Ishikawa (cell line): ENCODE measurements around the gene TMBIM4.

ENCODE experiments used
- EP300 ChIP-seq: IDR thresholded peaks from 2 replicates; pipeline ENCODE4 v1.6.1; 2012; ENCODE audit warnings: borderline replicate concordance
- NFIC ChIP-seq: IDR thresholded peaks from 2 replicates; pipeline ENCODE4 v1.6.1; 2012
- TF ChIP-seq, protein P1 (sequence below): IDR thresholded peaks from 2 replicates; pipeline ENCODE4 v1.6.1; 2012; ENCODE audit warnings: low read depth, mild to moderate bottlenecking

- TF ChIP-seq EP300 (no peak), NFIC (no peak)
- TF ChIP-seq, protein P1, sequence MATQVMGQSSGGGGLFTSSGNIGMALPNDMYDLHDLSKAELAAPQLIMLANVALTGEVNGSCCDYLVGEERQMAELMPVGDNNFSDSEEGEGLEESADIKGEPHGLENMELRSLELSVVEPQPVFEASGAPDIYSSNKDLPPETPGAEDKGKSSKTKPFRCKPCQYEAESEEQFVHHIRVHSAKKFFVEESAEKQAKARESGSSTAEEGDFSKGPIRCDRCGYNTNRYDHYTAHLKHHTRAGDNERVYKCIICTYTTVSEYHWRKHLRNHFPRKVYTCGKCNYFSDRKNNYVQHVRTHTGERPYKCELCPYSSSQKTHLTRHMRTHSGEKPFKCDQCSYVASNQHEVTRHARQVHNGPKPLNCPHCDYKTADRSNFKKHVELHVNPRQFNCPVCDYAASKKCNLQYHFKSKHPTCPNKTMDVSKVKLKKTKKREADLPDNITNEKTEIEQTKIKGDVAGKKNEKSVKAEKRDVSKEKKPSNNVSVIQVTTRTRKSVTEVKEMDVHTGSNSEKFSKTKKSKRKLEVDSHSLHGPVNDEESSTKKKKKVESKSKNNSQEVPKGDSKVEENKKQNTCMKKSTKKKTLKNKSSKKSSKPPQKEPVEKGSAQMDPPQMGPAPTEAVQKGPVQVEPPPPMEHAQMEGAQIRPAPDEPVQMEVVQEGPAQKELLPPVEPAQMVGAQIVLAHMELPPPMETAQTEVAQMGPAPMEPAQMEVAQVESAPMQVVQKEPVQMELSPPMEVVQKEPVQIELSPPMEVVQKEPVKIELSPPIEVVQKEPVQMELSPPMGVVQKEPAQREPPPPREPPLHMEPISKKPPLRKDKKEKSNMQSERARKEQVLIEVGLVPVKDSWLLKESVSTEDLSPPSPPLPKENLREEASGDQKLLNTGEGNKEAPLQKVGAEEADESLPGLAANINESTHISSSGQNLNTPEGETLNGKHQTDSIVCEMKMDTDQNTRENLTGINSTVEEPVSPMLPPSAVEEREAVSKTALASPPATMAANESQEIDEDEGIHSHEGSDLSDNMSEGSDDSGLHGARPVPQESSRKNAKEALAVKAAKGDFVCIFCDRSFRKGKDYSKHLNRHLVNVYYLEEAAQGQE = no peak
These were observed 28.5 kb downstream of the TMBIM4 start for GRCh38 chr12:66141299-66141698.
